ENCODE results near the gene ULK2. TPM values are rescaled to one million over a fixed set of nuclear protein-coding genes. Genes with fewer than 3 reads are reported as not detected.
A peak's percentile ranks its signal among the peaks of the same experiment; 100 is the strongest.

ULK2 gene
- total and polyA plus RNA-seq, 3 donors from 2014 or later: 69.2 to 112 (median 87.2) TPM

DNA sequence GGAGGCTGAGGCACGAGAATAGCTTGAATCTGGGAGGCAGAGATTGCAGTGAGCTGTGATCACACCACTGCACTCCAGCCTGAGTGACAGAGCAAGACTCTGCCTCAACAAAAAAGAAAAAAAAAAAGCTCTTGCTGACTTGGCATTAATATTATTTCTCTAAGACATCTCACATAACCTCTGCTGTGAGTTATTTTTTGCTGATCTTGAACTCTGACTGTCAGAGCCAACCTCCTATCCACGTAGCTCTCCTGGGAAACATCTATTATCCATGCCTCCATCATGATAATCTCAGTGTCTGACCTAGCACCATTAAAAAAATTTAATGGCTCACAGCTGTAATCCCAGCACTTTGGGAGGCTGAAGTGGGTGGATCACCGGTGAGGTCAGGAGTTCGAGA is 12.7 kb upstream of the ULK2 start:
- Histone ChIP-seq H3K36me3 (ENCODE audit: low read depth, missing control alignments) (no peaks in the 10 kb centered on the region), H3K4me1 (no peaks in the 10 kb centered on the region), H3K4me3 (no peak overlapping the region), H3K9me3 (no peaks in the 10 kb centered on the region), H3K27me3 (no peaks in the 10 kb centered on the region), H3K27ac (no peak overlapping the region)
- intact Hi-C loops (cut with DNase I; ENCODE audit: low total_unique reads): no loop called here
- WGBS, 2 donors: 77 to 91% methylated on average over 4 of the region's 4 CpGs
- DNase-seq: no peak
- TF ChIP-seq, protein P1, sequence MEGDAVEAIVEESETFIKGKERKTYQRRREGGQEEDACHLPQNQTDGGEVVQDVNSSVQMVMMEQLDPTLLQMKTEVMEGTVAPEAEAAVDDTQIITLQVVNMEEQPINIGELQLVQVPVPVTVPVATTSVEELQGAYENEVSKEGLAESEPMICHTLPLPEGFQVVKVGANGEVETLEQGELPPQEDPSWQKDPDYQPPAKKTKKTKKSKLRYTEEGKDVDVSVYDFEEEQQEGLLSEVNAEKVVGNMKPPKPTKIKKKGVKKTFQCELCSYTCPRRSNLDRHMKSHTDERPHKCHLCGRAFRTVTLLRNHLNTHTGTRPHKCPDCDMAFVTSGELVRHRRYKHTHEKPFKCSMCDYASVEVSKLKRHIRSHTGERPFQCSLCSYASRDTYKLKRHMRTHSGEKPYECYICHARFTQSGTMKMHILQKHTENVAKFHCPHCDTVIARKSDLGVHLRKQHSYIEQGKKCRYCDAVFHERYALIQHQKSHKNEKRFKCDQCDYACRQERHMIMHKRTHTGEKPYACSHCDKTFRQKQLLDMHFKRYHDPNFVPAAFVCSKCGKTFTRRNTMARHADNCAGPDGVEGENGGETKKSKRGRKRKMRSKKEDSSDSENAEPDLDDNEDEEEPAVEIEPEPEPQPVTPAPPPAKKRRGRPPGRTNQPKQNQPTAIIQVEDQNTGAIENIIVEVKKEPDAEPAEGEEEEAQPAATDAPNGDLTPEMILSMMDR (IDR thresholded peaks at IDR 0.05): no peak
- TF ChIP-seq POLR2A (IDR thresholded peaks at IDR 0.05): no peak

GRCh38 chr17:19877364-19877945 is 9.7 kb upstream of the ULK2 start:
- intact Hi-C loops (cut with DNase I; ENCODE audit: low total_unique reads): no loop called here
- Histone ChIP-seq H3K4me3 (no peak overlapping the region), H3K27me3 (no peaks in the 10 kb centered on the region), H3K27ac (no peak overlapping the region), H3K9me3 (no peaks in the 10 kb centered on the region), H3K36me3 (ENCODE audit: low read depth, missing control alignments) (no peaks in the 10 kb centered on the region), H3K4me1 (no peaks in the 10 kb centered on the region)
- 43 to 49% methylated on average over 6 of the region's 6 CpGs for WGBS, 2 donors
- TF ChIP-seq POLR2A (IDR thresholded peaks at IDR 0.05): no peak
- TF ChIP-seq, protein P1 (IDR thresholded peaks at IDR 0.05): no peak
- no peak for DNase-seq

GRCh38 chr17:19876529-19877161 is 8.9 kb upstream of the ULK2 start:
- WGBS, 2 donors: 71 to 83% methylated on average over 13 of the region's 13 CpGs

DNA sequence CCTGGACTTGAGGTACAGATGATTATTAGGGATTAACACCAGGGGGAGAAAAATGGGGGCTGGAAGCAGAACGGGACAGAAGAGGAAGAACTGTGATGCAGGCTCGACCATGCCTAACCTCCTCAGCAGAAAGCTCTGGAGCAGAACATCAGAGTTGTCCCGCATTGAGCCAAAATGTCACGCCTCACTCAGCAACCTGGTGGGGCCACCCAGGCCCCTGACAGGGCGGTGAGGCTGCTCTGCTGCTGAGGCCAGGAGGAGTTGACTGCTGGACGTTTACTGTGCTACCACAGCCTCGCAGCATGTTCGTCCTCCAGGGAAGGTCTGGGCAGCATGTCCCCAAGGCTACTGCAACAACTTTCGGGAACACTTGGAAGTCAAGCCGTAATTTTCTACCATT is 6.5 kb upstream of the ULK2 start:
- Histone ChIP-seq H3K4me3 (no peak overlapping the region), H3K27me3 (no peaks in the 10 kb centered on the region), H3K4me1 (no peaks in the 10 kb centered on the region), H3K9me3 (no peaks in the 10 kb centered on the region), H3K36me3 (ENCODE audit: low read depth, missing control alignments) (no peaks in the 10 kb centered on the region), H3K27ac (no peak overlapping the region)
- WGBS, 2 donors: 73 to 87% methylated on average over 10 of the region's 10 CpGs
- TF ChIP-seq, protein P1 (IDR thresholded peaks at IDR 0.05): no peak
- TF ChIP-seq POLR2A (IDR thresholded peaks at IDR 0.05): no peak
- no peak for DNase-seq
- intact Hi-C loops (cut with DNase I; ENCODE audit: low total_unique reads): no loop called here

More at GRCh38 chr17:19876529-19877161, 8.9 kb upstream of the ULK2 start:
- no peak overlapping the region for H3K27ac ChIP-seq
- H3K36me3 ChIP-seq (ENCODE audit: low read depth, missing control alignments): no peaks in the 10 kb centered on the region
- H3K9me3 ChIP-seq: no peaks in the 10 kb centered on the region
- TF ChIP-seq, protein P1 (IDR thresholded peaks at IDR 0.05): no peak
- no peak for TF ChIP-seq POLR2A (IDR thresholded peaks at IDR 0.05)
- peak; percentile 29 for DNase-seq
- H3K27me3 ChIP-seq: no peaks in the 10 kb centered on the region
- no peak overlapping the region for H3K4me3 ChIP-seq
- intact Hi-C loops (cut with DNase I; ENCODE audit: low total_unique reads): no loop called here
- no peaks in the 10 kb centered on the region for H3K4me1 ChIP-seq

DNA sequence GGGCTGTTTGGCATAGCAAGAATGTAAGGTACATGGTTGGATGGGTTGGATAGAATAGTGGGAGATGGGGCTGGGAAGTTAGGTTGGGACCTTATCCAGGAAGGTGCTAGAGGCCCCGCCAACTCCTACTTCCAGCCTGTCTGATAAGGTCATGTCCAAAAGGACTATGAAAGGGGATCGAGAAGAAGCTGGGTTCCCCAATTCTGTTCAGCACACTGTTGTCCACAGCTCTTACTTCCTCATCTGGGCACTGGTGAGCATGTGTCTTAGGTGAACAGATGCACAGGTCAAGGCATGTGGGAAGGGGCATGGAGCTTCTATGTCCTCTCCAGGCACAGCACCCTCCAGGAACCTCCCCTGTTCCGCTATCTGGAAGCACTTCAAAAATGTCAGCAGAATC is 5.6 kb upstream of the ULK2 start:
- Histone ChIP-seq H3K4me1 (no peaks in the 10 kb centered on the region), H3K9me3 (no peaks in the 10 kb centered on the region), H3K4me3 (no peak overlapping the region), H3K36me3 (ENCODE audit: low read depth, missing control alignments) (no peaks in the 10 kb centered on the region), H3K27ac (no peak overlapping the region), H3K27me3 (no peaks in the 10 kb centered on the region)
- WGBS, 2 donors: 88 to 94% methylated on average over 3 of the region's 3 CpGs
- TF ChIP-seq, protein P1 (IDR thresholded peaks at IDR 0.05): no peak
- no peak for TF ChIP-seq POLR2A (IDR thresholded peaks at IDR 0.05)
- intact Hi-C loops (cut with DNase I; ENCODE audit: low total_unique reads): no loop called here
- no peak for DNase-seq

All from testis (tissue), 3 donors.